GDM1 (cell line): ENCODE results near the gene BRIX1.

Experiments
- DNase-seq: peaks from one replicate; lab custom pipeline; 2025; lab: John Stamatoyannopoulos, UW

The BRIX1 gene

DNA sequence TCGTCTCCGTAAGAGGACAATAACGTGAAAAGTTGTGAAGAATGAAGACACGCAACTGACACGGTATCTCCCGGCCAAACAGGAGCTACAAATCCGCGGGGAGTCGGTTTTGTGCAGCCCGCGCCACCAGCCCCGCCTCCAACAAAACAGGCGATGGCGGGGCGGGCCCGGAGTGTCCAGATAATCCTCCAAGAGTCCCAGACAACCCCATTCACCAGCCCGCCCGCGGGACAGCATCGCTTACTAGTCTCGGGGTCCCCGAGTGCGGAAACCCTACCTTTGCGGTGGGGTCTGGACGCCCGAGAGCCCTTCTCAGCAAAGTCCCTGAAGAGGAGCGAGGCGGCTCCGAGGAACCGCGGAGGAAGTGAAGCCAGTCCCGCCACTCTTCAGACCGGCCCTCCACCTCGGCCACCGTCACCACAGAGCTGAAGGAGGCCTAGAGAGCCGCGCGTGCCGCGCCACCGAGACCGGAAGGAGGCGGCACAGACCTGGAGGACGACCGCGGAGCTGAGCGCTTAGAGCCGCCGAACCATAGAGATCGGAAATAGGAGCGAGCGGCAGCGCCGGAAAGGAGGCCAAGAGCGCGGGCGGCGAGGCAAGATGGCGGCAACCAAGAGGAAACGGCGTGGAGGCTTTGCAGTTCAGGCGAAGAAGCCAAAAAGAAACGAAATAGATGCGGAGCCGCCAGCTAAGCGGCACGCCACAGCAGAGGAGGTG, at the start of gene BRIX1, which contains the start of gene RAD1:
Gene BRIX1, plus strand, starts transcription at position 573 of the 717 bp plus-strand sequence. Its CDS starts 28 bp downstream, at position 601.
Gene RAD1, minus strand, starts transcription at position 366 of the 717 bp plus-strand sequence. CDS start 612 bp downstream, outside the sequence.
- DNase-seq: peak; percentile 96

- no peak for DNase-seq
These were observed 48.5 kb upstream of the BRIX1 start for GRCh38 chr5:34866989-34867471.

GRCh38 chr5:34867660-34868059, 47.9 kb upstream of the BRIX1 start:
- no peak for DNase-seq

DNA sequence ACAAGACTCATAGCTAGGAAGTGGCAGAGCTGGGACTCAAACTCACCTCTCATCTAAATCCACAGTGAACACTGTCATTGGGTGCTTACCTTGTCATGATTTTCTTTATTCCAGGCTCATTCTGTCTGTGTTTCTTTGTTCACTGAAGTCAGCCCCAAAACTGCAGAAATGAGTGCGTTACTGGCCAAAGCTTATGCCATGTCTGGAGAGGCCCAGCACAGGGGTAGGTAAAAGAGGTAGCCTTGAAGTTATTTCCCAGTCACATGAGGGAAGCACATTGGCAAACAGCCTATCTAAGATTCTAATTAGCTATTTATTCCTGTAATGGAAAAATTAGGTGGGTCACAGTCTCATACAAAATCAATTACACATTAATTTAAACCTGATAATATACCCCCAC, 46.7 kb upstream of the BRIX1 start:
- no peak for DNase-seq

- DNase-seq: no peak
These were observed 46.3 kb upstream of the BRIX1 start for GRCh38 chr5:34869256-34869655.

DNA sequence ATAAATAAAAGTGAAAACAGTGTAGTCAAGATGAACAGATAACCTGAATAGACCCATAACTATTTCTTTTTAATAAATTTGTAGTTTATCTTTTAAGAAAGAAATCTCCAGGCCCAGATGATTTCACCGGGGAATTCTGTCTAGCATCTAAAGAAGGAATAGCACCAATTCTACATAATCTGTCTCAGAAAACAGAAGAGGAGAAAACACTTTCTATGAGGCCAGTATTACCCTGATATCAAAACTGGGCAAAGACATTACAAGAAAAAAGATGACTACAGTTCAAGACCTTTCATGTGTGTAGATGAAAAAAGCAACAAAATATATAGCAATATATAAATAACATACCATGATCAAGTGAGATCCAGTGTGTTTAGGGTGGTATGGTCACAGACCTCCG, 45.1 kb upstream of the BRIX1 start:
- DNase-seq: no peak

DNA sequence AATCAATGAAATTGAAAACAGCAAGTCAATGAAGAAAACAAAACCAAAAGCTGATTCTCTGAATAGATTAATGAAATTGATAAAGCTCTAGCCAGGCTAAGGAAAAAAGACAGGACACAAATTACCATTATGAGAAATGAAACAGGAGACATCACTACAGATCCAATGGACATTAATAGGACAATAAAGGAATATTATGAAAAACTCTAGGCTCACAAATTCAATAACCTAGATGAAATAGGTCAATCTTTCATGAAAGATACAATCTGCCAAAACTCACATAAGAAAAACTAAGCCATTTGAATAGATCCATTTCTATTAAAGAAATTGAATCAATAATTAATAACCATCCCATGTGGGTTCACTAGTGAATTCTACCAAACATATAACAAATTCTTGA, 39.2 kb upstream of the BRIX1 start:
- DNase-seq: no peak

DNA sequence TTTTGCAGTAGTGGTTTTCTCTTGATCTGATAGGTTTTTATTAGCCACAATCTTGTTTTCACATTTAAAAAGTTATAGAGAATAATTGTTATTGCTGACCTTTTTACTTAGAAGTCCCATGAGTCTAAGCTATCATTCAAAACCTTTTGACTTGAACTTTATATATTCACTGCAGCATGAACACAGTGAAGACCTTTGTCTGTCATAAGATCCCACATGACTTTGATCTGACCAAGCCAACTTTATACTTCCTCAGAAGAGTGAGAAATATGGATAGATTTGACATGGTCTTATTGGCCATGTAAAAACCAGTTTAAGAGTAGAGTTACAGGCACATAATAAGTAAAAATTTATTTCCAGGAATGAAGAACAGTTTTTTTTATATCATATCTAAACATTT, 34.3 kb upstream of the BRIX1 start:
- no peak for DNase-seq

DNA sequence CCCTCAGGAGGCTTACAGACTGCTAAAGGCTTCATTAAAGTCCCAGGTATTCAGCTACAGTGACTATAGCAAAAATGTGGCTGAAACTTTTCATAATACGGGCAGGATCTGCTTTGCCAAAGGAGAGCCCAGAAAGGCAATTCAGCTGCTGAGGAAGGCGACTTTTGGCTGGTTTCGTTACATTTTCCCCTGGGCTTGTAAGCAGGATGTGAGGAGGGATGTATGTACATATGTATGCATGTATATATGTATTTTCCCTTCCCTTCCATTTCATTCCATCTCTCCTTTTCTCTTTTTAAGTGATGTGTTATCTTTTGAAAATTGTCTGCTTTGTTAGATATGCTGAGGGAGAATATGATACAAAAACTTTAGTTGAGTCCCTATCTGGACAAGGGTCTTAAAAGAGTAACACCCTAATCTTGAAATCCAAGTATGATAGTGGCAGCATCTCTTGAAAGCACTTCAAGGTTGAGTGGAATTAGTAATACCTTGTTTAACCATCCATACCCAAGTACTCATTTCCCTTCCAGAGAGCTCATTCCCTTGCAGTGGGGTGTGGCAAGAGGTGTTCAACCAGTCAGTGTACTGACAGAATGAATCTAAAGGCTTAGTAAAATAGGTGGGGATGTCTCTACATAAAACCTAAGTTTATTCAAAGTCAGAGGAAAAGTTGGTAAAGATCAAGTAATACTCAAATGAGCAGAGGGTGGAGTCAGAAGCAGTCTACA, 29.0 kb upstream of the BRIX1 start:
- DNase-seq: no peak

DNA sequence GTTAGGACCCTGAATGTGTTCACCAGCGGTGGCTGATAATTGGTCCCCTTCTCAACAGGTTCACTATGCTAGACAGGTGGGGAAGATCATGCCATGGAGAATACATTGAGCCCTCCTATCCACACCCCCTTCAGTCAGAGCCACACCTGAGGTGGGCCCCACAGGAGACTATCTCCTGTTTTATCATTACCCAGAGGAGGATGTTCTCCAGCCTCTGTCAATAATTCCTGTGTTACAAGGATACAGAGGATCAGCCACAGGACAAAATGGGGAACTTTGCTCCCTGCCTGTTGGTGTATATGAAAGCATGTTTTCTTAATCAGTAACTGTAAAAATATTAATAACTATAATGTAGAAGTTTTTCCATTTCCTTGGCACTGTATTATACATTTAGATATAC, 26.1 kb upstream of the BRIX1 start:
- no peak for DNase-seq

- no peak for DNase-seq
These were observed 23.5 kb upstream of the BRIX1 start for GRCh38 chr5:34891981-34892380.

DNA sequence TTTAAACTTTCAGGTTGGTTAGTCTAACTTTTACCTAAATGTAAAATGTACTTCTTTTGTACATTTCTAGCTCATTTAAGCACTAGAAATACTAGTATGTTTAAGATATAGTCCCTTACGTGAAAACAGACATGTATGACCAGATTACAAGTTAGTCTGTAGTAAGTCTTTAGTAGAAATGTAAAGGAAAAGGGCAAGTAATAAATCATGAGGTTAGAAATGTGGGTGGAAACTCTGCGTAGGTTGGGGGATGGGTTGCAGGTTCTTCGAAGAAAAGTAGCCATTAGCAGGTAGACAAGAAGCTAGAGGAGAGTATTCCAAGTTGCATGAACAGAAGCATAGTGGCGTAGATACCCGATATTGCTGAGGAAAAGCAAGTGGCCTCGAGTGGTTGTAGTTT, 23.1 kb upstream of the BRIX1 start:
- DNase-seq: no peak

- DNase-seq: no peak
These were observed 20.8 kb upstream of the BRIX1 start for GRCh38 chr5:34894716-34895115.

DNA sequence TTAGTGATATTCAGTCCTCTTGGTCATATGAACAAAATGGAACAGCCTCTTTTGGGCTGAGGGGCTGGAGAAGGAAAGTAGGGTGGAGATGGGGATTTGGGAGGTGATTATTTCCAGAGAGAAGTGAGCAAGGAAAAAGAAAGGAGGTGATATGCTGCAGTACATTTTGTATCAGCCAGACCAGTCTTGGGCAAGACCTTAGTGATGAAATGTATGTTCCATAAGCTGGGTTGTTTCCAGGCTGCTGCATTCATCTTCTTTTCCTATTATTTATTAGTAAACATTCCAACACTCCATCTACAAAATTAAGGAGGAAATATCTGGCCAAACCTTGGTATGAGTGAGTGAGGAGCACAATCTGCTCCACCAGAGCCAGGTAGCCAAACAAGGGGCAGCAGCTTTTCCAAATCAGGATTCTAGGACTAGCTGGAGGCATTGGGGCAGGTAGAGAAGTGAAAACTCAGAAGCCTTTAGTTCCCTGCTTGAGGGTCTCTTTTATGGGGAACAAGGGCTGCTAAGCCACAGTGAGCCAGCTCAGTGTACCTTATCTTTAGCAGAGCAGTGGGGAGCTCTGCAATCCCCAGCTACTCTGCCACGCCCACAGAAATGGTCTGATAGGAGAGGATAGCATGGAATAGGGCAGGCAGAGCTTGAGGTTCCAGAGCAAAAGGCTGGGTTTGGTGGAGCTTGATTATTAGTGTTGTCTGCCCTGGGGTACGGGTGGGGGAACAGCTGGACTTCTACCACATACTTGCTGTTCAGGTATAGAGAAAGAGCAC, 19.7 kb upstream of the BRIX1 start:
- DNase-seq: no peak

GRCh38 chr5:34897646-34898045, 17.9 kb upstream of the BRIX1 start:
- no peak for DNase-seq

- peak; percentile 3 for DNase-seq
These were observed 17.1 kb upstream of the BRIX1 start for GRCh38 chr5:34898258-34898895.

GRCh38 chr5:34899066-34899465, 16.4 kb upstream of the BRIX1 start:
- DNase-seq: no peak

DNA sequence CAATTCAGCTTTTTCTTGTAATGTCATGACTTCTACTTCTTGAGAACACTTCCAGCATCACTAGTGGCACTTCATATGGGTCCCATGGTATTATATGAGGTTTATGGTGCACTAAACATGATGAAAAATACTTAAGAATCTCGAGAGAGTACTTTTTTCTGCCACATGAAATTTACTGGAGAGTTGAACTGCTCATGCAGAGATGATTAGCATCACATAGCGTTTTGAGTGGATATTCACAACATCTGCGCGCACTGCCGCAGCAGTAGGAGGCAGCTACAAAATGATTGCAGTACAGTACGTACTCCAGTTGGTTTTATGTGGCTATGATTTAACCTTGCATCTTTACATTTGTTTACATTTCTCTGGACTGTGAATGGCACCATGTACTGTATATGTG, 14.9 kb upstream of the BRIX1 start:
- DNase-seq: no peak

DNA sequence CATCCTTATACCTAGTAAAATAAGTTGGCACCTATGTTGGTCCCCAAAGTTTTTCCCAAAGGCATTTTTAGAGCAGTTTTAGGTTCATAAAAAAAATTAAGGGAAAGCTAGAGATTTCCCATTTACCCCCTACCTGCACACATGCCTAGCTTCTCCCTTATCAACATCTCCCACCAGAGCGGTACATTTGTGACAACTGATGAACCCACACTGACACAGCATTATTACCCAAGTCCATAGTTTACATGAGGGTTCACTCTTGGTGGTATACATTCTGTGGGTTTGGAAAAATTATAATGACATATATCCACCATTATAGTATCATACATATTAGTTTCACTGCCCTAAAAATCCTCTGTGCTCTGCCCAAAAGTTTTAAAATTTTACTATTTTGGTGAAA, 12.3 kb upstream of the BRIX1 start:
- no peak for DNase-seq

- no peak for DNase-seq
These were observed 9.9 kb upstream of the BRIX1 start for GRCh38 chr5:34905564-34905963.

GRCh38 chr5:34913072-34913471, 2.4 kb upstream of the BRIX1 start:
- DNase-seq: no peak

GRCh38 chr5:34914671-34915138, 806 bp upstream of the BRIX1 start:
- no peak for DNase-seq
